ENCODE measurements around the gene CDH11.

The CDH11 gene

GRCh38 chr16:64991001-64991400 is 130.9 kb downstream of the CDH11 start:
- no peaks in the 10 kb centered on the region for H3K36me3 ChIP-seq (ENCODE audit: insufficient read depth, low read length)
- H3K9me2 ChIP-seq (ENCODE audit: low read depth, low read length): no peaks in the 10 kb centered on the region
- H3K9me3 ChIP-seq (ENCODE audit: low read length): no peaks in the 10 kb centered on the region
- H3F3A ChIP-seq (ENCODE audit: insufficient read depth, low read length): no peaks in the 10 kb centered on the region
- no peak overlapping the region for H3K27ac ChIP-seq (ENCODE audit: low read depth, low read length, poor library complexity, severe bottlenecking)
- H3K4me2 ChIP-seq (ENCODE audit: low read length): no peak overlapping the region
- no peaks in the 10 kb centered on the region for H3K27me3 ChIP-seq (ENCODE audit: insufficient read depth, low read length)
- no peak overlapping the region for H2AFZ ChIP-seq (ENCODE audit: low read length)
- no peak overlapping the region for H3K9ac ChIP-seq (ENCODE audit: low read length)
- H3K4me3 ChIP-seq (ENCODE audit: low read depth, low read length, poor library complexity, severe bottlenecking): no peak overlapping the region
- H4K20me1 ChIP-seq (ENCODE audit: insufficient read depth, low read length): no peaks in the 10 kb centered on the region
- no peaks in the 10 kb centered on the region for H3K79me2 ChIP-seq (ENCODE audit: insufficient read depth, low read length)
- H3K4me1 ChIP-seq (ENCODE audit: insufficient read depth, low read length, severe bottlenecking): no peaks in the 10 kb centered on the region
- no peak for TF ChIP-seq EZH2 (IDR thresholded peaks at IDR 0.05; ENCODE audit: borderline replicate concordance, low read length)
- no peak for TF ChIP-seq CTCF (IDR thresholded peaks at IDR 0.05; ENCODE audit: low read length)

GRCh38 chr16:64990101-64990500 is 131.8 kb downstream of the CDH11 start:
- no peak overlapping the region for H3K4me3 ChIP-seq (ENCODE audit: low read depth, low read length, poor library complexity, severe bottlenecking)
- H3K9me3 ChIP-seq (ENCODE audit: low read length): no peaks in the 10 kb centered on the region
- no peaks in the 10 kb centered on the region for H3K27me3 ChIP-seq (ENCODE audit: insufficient read depth, low read length)
- no peaks in the 10 kb centered on the region for H3K9me2 ChIP-seq (ENCODE audit: low read depth, low read length)
- H3K4me1 ChIP-seq (ENCODE audit: insufficient read depth, low read length, severe bottlenecking): no peaks in the 10 kb centered on the region
- TF ChIP-seq EZH2 (IDR thresholded peaks at IDR 0.05; ENCODE audit: borderline replicate concordance, low read length): no peak
- no peak overlapping the region for H3K9ac ChIP-seq (ENCODE audit: low read length)
- no peaks in the 10 kb centered on the region for H3K36me3 ChIP-seq (ENCODE audit: insufficient read depth, low read length)
- H4K20me1 ChIP-seq (ENCODE audit: insufficient read depth, low read length): no peaks in the 10 kb centered on the region
- no peak overlapping the region for H3K27ac ChIP-seq (ENCODE audit: low read depth, low read length, poor library complexity, severe bottlenecking)
- H2AFZ ChIP-seq (ENCODE audit: low read length): no peak overlapping the region
- H3K4me2 ChIP-seq (ENCODE audit: low read length): no peak overlapping the region
- no peaks in the 10 kb centered on the region for H3K79me2 ChIP-seq (ENCODE audit: insufficient read depth, low read length)
- no peaks in the 10 kb centered on the region for H3F3A ChIP-seq (ENCODE audit: insufficient read depth, low read length)

- Histone ChIP-seq H3K4me3 (ENCODE audit: low read depth, low read length, poor library complexity, severe bottlenecking) (no peak overlapping the region), H3K9me2 (ENCODE audit: low read depth, low read length) (no peaks in the 10 kb centered on the region), H3K27ac (ENCODE audit: low read depth, low read length, poor library complexity, severe bottlenecking) (no peak overlapping the region), H3F3A (ENCODE audit: insufficient read depth, low read length) (no peaks in the 10 kb centered on the region), H3K27me3 (ENCODE audit: insufficient read depth, low read length) (no peaks in the 10 kb centered on the region), H3K79me2 (ENCODE audit: insufficient read depth, low read length) (no peaks in the 10 kb centered on the region), H2AFZ (ENCODE audit: low read length) (no peak overlapping the region), H3K4me1 (ENCODE audit: insufficient read depth, low read length, severe bottlenecking) (no peaks in the 10 kb centered on the region), H3K36me3 (ENCODE audit: insufficient read depth, low read length) (no peaks in the 10 kb centered on the region), H3K9me3 (ENCODE audit: low read length) (no peaks in the 10 kb centered on the region), H3K4me2 (ENCODE audit: low read length) (no peak overlapping the region), H3K9ac (ENCODE audit: low read length) (no peak overlapping the region), H4K20me1 (ENCODE audit: insufficient read depth, low read length) (no peaks in the 10 kb centered on the region)
- no peak for TF ChIP-seq CTCF (IDR thresholded peaks at IDR 0.05; ENCODE audit: low read length)
- TF ChIP-seq EZH2 (IDR thresholded peaks at IDR 0.05; ENCODE audit: borderline replicate concordance, low read length): no peak
Measured at GRCh38 chr16:64989050-64989449, 132.8 kb downstream of the CDH11 start.

- H3K9ac ChIP-seq (ENCODE audit: low read length): no peak overlapping the region
- H3K27me3 ChIP-seq (ENCODE audit: insufficient read depth, low read length): no peaks in the 10 kb centered on the region
- H3F3A ChIP-seq (ENCODE audit: insufficient read depth, low read length): no peaks in the 10 kb centered on the region
- H3K4me3 ChIP-seq (ENCODE audit: low read depth, low read length, poor library complexity, severe bottlenecking): no peak overlapping the region
- no peaks in the 10 kb centered on the region for H3K4me1 ChIP-seq (ENCODE audit: insufficient read depth, low read length, severe bottlenecking)
- no peak overlapping the region for H3K4me2 ChIP-seq (ENCODE audit: low read length)
- H3K27ac ChIP-seq (ENCODE audit: low read depth, low read length, poor library complexity, severe bottlenecking): no peak overlapping the region
- TF ChIP-seq CTCF (IDR thresholded peaks at IDR 0.05; ENCODE audit: low read length) (peak; percentile 78), EZH2 (IDR thresholded peaks at IDR 0.05; ENCODE audit: borderline replicate concordance, low read length) (no peak)
- no peaks in the 10 kb centered on the region for H3K9me2 ChIP-seq (ENCODE audit: low read depth, low read length)
- H3K36me3 ChIP-seq (ENCODE audit: insufficient read depth, low read length): no peaks in the 10 kb centered on the region
- no peaks in the 10 kb centered on the region for H3K9me3 ChIP-seq (ENCODE audit: low read length)
- H4K20me1 ChIP-seq (ENCODE audit: insufficient read depth, low read length): no peaks in the 10 kb centered on the region
- no peaks in the 10 kb centered on the region for H3K79me2 ChIP-seq (ENCODE audit: insufficient read depth, low read length)
- no peak overlapping the region for H2AFZ ChIP-seq (ENCODE audit: low read length)
Measured at GRCh38 chr16:64983963-64984362, 137.9 kb downstream of the CDH11 start.
